Ishikawa (cell line): Measurements from ENCODE around the gene EEF2K.

Experiments
- YY1 ChIP-seq: IDR thresholded peaks from 2 replicates; pipeline ENCODE4 v1.6.1; 2012; ENCODE audit warnings: low read depth
- TF ChIP-seq, protein P1 (sequence below): IDR thresholded peaks from 2 replicates; pipeline ENCODE4 v1.6.1; 2012
- TF ChIP-seq, protein P2 (sequence below): IDR thresholded peaks from 2 replicates; pipeline ENCODE4 v1.6.1; 2012; ENCODE audit warnings: low read depth, mild to moderate bottlenecking

DNA sequence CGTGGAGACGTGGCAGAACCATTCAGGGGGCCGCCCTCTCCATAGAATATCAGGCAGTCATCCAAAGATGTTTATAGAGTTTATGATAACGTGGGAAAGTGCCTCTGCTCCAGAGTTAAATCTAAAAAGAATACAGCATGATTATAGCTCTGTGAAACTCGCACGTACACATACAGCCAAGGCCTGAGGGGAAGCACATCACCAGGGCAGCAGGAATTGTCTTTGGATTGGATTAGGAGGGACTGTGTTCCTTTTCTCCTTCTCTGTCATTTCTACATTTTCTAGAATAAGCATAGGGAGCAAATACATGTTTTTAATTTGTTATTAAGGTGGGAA lies 26.9 kb downstream of the EEF2K start:
- TF ChIP-seq, protein P1, sequence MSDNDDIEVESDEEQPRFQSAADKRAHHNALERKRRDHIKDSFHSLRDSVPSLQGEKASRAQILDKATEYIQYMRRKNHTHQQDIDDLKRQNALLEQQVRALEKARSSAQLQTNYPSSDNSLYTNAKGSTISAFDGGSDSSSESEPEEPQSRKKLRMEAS, result no peak
- TF ChIP-seq YY1, result no peak
- TF ChIP-seq, protein P2, sequence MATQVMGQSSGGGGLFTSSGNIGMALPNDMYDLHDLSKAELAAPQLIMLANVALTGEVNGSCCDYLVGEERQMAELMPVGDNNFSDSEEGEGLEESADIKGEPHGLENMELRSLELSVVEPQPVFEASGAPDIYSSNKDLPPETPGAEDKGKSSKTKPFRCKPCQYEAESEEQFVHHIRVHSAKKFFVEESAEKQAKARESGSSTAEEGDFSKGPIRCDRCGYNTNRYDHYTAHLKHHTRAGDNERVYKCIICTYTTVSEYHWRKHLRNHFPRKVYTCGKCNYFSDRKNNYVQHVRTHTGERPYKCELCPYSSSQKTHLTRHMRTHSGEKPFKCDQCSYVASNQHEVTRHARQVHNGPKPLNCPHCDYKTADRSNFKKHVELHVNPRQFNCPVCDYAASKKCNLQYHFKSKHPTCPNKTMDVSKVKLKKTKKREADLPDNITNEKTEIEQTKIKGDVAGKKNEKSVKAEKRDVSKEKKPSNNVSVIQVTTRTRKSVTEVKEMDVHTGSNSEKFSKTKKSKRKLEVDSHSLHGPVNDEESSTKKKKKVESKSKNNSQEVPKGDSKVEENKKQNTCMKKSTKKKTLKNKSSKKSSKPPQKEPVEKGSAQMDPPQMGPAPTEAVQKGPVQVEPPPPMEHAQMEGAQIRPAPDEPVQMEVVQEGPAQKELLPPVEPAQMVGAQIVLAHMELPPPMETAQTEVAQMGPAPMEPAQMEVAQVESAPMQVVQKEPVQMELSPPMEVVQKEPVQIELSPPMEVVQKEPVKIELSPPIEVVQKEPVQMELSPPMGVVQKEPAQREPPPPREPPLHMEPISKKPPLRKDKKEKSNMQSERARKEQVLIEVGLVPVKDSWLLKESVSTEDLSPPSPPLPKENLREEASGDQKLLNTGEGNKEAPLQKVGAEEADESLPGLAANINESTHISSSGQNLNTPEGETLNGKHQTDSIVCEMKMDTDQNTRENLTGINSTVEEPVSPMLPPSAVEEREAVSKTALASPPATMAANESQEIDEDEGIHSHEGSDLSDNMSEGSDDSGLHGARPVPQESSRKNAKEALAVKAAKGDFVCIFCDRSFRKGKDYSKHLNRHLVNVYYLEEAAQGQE, result no peak
